Right renal pelvis (tissue), 4 donors: Measurements from ENCODE around the gene RAB31. TPM values are rescaled to one million over a fixed set of nuclear protein-coding genes. Genes with fewer than 3 reads are reported as not detected.
"Not testable (repeated sequence)": the region's sequence is repeated elsewhere in the genome, so short reads cannot be mapped to it uniquely, and the experiment has no call there.

Experiments used
- DNase-seq, 4 donors: peaks; one replicate each; pipeline ENCODE4 v3.0.0-alpha.2; 2013; ENCODE audit warnings: low read depth in 4 of 4, low spot score in 3 of 4, missing footprints in 1 of 4
- polyA plus RNA-seq, 4 donors: library from polyadenylated mRNA; unstranded; fragments of 120-200 nt; gene quantifications; one replicate each; pipeline ENCODE4 v1.2.1, GENCODE V29; 2013; ENCODE audit not compliant: insufficient read length in 4 of 4

The RAB31 gene
- polyA plus RNA-seq, 4 donors, result 27.3 to 36.0 (median 34.0) TPM

DNA sequence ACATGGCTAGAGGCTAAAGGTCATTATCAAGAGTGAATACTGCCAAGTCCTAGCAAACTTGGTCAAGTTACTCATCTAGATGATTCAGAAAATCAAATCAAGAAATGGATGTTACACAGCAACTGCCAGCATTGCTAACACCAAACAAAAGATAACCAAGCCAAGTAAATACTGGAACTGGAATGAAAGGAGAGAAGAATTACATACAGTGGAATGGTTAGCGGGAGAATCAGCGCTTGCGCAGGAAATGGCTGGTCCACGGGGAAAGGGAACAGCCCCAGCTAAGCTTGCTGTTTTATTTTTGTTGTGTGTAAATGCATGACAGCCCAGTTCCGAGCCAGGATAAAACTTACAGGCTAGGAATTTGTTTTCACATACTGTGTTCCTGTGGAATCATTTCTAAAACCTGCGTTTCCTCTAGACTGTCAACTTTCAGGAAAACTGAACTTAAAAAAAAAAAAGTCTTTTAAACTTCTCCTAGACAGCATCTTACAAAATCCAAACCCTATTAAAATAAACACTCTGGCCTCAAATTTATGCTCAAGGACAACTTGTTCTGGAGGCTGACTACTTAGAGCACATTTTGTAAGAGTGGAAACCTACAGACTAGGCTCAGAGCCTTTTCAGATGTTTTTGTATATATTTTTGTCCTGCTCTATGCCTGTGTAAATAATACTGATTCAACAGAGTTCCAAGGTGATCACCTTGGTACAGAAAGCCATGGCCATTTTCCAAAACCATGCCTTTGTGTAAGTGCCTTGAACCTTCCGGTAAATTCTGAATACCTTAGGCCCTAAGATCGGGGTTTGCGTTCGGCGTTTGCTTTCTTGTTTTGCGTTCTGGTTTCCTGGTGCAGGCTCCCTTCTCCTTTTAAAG lies 146.9 kb downstream of the RAB31 start:
- DNase-seq, result no peak

DNA sequence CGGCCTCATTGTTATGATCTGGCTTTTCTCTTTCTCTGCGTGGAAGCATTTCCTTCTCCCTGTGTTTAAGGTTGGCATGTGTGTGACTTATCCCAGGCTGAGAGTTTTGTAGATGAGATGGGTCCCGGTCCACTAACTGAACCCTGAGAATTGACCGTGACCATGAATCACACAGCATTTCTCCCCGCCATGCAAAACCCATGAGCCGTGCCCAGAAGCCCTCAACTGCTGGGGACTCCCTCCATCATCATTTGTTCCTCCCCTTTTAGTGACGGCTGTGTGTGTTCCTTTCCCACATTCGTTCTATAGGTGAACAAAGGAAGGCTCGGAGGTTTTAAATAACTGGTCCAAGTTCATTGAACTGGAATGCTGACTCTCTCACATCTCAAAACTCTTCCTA lies 147.6 kb downstream of the RAB31 start:
- no peak for DNase-seq

DNA sequence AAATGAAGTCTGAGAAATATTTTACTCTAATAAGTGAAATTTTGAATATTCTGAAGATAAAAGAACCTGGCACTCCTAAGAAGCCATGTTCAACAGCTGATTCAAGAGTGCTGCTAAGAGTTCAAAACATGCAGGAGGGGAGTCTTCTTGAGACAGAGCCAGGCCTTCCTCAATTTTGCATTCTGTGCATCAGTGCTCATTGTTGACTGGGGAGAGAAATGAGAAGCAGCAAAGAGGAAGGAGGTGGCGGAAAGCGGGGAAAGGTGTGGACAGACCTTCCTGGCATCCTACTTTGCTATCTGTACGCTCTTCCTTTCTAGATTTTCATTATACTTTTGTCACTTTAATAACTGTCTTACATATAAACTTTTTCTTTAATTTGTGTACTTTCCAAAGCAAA lies 148.0 kb downstream of the RAB31 start:
- no peak for DNase-seq

DNA sequence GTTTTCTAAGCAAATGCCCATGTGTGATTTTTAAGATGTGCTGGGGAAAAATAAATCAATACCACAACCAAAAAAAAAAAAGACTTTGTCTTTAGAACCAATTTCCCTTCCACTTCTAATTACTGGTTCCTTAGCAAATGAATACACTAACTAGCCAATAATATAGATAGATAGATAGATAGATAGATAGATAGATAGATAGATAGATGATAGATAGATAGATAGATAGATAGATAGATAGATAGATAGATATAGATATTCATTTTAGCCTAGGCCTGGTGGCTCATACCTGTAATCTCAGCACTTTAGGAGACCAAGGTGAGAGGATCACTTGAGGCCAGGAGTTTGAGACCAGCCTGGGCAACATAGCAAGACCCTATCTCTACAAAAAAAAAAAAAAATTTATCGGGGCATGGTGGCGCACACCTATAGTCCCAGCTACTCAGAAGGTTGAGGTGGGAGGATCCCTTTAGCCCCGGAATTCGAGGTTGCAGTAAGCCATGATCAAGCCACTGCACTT lies 149.4 kb downstream of the RAB31 start:
- DNase-seq, result not testable (repeated sequence)

DNA sequence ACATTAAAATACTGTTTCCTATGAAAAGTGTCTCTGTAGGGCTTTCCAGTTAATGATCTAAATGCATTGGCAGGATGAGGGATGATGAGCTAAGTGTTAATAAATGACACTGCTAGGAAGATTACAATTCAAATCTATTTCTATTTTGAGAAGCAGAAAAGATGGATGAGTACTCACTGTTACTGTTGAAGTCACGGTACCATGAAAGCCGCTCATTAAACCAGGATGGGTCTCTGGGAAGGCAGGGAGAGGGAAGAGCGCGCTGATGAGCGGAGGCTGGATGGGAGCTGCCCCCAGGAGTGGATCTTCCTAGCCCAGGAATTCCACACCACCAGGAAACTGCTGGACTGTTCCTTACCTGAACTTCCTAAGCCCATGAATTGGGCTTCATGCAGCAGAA lies 150.5 kb downstream of the RAB31 start:
- DNase-seq, result no peak

DNA sequence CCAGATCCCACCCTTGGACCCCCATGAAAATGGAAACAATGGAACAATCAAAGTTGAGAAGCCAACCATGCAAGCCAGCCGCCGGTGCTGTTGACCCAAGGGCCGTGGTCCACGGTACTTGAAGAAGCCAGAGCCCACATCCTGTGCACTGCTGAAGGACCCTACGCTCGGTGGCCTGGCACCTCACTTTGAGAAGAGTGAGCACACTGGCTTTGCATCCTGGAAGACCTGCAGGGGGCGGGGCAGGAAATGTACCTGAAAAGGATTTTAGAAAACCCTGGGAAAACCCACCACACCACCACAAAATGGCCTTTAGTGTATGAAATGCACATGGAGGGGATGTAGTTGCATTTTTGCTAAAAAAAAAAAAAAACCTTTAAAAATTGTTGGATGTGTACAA lies 151.1 kb downstream of the RAB31 start:
- no peak for DNase-seq

DNA sequence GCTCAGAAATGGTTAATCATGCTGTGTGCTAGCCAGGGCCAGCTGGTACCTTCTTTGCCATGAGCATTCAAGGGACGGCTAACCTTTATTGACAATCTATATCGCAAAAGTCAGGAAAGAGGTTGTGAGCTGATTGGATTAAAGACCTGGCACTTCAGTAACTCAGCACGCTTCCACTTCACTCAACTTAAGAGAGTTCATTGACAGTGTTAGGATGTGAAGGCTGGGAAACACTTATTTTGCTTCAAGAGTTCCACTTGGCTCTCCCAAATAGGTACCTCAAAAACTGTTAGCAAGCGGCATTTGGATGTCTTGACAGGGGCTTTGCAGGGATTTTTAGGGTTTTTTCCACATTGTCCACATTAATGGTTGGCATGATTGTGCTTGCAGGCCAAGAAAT lies 152.6 kb downstream of the RAB31 start:
- no peak for DNase-seq

DNA sequence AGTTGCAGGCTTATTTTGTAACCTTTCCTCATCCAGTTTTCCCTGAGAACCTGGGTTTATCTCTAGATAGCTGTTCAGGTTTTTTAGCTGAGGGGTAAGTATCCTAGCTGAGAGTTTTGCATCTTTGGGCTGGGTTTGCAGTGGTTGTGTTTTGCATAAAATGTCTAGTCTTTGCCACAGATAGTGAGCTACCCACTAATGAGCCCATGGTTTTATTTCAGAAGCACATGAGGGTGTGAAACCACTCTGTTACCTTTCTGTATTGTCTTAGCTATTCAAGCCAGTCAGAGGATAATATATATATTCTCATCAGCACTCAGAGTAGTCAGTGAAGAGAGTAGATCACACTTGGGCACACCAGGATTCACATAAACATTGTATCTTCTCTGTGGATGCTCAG lies 153.1 kb downstream of the RAB31 start:
- DNase-seq, result no peak

DNA sequence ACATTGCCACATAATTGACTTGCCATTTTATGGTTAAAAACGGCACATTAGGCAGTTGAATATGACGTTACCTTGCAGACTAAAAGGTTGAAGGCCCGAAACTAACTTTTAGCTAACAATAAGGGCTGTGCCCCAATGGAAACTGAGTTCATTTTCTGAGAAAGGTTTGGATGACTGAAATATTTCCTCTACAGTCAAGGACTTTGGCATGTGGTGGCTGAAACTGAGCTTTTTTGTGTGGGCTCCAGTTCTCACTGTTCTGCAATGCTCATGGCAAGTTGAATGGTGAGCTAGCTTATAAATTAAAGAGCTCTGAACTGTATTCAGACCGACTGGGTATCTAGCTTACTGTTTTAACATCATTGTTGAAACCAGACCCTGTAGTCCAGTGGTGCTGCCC lies 153.8 kb downstream of the RAB31 start:
- DNase-seq, result no peak

DNA sequence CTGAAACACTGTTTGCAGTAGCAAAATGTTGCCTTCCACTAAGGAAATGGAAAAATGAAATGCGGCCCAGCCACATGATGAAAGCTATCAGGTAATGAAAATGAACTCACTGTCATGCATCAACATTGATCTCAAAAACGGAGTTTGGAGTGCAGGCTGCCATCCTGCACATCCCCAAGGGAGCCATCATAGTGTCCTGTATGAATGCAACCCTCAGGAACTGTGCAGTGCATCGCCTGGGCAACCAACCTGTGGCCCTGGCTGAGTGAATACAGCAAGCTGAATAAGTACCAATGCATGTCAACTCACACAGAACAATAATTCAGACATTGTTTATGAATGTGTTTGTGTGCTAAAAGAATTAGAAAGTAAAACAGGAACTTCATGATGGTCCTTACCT lies 154.6 kb downstream of the RAB31 start:
- no peak for DNase-seq

DNA sequence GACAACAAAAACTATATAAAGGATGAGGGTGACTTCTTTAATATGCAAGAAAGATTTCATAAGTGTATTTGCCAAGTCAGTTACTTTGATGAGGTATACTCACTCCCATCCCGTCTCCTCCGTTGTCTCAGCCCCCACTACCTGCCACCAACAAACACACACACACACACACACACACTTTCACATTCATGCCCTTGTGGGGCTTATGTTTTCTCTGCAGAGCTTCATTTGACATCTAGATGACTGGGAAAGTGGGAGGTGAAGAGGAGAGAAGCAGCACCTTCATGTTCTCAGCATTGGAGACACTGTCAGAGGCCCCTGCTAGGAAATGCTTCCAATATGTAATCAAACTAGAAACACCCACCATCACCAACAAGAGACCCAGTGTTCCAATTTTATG lies 155.2 kb downstream of the RAB31 start:
- no peak for DNase-seq

DNA sequence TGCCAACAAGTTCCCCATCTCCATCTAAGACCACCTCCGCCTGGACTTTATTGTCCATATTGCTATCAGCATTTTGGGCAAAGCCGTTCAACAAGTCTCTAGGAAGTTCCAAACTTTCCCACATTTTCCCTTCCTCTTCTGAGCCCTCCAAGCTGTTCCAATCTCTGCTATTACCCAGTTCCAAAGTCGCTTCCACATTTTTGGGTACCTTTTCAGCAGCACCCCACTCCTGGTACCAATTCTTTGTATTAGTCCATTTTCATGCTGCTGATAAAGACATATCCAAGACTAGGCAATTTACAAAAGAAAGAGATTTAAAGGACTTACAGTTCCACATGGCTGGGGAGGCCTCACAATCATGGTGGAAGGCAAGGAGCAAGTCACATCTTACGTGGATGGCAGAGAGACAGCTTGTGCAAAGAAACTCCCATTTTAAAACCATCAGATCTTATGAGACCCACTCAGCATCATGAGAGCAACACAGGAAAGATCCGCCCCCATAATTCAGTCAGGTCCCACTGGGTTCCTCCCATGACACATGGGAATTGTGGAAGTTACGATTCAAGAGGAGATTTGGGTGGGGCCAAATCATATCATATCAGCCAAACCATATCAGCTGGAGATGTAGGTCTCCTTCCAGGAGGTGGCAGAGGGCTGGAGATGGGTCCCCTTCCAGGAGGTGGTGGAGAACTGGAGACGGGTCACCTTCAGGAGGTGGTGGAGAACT lies 157.8 kb downstream of the RAB31 start:
- no peak for DNase-seq

DNA sequence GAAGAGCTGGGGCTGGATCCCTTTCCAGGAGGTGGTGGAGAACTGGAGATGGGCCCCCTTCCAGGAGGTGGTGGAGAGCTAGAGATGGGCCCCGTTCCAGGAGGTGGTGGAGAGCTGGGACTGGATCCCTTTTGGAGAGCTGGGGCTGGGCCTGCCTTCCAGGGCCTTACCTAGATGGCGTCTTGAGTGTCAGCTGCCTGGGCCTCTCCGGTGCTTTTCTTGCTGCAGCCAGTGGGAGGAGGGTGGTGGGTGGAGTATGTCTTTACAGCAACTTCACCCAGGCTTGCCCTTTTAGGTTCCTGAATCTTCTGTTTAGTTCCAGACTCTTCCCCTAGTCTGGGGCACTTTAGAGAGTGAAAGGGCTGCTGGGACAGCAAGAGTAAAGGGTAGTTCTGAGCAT lies 158.5 kb downstream of the RAB31 start:
- no peak for DNase-seq

DNA sequence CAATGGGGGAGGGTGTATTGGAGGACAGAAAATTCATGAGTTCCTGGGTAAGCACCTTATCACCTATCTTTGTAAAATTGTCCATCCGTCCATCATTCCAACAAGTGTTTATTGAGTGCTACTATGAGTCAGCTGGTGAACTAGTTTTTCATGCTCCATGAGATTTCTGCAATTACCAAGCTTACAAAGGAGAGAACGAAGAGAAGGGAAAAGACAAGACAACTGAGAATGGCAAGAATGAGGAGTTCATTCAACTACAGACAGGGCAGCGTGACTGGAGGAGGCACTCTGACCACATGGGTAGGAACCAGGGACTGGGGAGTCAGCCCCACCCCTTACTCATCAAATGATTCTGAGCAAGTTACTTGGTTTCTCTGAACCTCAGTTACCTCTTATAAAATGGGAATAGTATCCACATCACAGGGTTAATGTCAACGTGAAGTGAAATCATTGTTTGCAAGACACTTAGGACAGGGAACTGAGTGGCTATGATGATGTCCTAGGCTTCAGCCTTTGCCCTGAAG lies 159.0 kb downstream of the RAB31 start:
- DNase-seq, result no peak

DNA sequence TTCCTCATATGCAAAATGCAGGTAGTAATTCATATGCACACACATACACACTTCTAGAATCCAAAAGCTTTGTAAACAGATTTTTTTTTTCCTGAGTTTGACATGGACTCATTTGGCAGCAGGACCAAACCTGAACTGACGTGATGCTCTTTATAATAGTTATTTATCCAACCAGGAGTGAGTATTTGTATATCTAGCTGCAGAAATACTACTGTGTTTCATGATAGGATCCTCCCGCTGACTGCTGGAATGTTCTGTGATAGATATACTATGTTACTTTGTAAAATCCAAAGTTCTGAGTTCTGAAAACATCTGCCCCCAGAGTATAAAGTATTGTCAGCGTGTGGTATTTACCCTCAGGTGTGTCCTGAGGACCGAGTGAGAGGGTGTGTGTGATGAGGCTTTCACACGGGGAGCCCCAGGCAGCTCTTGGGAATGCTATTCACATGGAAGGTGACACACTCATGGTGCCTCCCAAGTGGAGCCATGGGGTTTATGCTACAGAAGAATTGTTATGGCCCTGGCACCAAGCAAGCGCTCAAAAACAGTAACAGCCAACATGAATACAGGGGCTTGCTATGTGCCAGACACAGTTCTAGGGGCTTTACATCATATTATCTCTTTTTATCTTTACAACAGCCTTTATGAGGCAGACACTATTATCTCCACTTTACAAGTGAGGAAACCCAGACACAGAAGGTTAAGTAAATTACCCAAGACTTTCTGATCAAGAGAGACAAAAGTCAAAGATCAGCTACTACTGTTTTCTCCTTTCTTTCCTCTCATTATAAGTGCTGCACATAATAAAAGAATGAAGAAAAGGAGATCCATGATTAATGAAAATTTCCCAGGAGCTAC lies 161.0 kb downstream of the RAB31 start:
- DNase-seq, result no peak

DNA sequence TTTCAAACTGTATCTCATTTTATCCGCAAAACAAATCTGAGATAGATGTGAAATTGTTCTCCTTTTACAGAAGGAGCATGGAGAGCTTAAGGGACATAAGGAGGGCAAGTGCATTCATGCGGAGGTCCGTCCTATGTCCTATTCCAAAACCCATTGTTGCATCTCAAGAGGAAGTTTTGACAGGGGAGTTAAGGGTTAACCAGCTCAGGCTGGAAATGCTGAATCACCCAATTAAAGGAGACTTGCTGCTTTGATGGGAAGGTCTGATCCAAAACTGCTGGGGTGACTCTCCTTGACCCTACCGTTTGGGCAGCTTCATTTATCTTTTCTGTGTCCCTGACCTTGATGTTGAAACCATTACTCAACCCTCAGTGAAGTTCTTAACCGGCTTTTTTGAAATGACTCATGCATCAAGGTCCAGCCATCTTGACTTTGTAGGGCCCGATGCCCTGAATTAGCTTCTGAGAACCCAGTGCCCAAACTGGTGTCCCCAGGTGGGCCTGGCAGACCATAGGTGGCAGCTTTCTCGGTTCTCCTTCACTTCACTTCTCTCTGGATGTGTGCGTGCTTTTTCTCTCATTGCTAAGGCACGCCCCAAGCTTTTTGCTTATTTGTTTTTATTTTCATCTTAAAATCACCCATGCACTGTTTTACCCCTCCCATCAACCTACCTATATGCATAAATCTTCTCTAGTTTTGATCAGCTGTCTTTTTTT lies 161.8 kb downstream of the RAB31 start:
- DNase-seq, result no peak

DNA sequence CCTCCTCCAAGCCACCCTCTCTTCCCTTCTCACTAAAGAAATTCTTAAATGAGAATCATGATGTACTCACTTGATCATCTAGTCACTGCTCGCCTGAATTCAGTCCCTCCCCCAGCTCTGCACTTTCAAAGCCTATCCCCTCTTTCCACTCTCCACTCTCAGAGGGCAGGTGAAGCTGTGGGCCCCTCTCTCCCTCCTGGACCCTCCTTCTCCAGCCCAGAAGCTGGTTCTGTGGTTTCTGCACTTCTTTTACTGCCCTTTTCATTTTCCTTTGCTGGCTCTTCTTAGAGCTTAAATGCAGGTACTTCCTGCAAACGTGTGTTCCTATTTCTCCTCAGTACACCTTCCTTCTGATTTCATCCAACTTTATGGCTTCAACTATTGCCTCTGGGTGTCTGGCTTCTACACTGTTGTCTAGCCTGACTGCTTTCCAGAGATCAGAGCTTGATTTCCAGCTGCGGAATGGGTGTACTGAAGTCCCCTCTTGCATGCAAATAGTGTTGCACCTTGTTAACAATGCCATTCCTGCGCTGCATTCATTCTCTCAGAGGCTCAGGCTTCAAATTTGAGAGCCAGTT lies 162.4 kb downstream of the RAB31 start:
- DNase-seq, result no peak

DNA sequence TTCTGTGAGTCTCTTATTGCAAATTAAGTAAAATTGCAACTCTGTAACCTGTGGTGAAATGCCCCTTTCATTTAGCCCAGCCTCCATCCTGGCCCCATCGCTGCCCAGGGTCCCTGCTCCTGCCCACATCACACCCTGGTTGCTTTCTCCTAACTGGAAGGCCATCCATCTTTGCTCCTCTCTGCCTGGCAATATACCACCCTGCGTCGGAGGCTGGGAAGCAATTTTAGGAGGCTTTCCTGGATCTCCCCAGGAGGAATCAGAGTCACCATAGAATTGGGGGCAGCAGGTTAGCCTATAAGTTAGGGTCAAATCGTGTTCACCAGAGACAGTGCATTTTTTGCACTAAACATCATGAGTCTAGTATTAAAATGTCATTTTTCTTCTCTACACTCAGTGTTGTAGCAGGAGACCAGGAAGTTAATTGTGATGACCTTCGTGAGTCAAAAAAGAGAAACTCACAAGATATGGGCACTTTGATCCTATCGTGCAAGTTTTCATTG lies 163.2 kb downstream of the RAB31 start:
- DNase-seq, result no peak

DNA sequence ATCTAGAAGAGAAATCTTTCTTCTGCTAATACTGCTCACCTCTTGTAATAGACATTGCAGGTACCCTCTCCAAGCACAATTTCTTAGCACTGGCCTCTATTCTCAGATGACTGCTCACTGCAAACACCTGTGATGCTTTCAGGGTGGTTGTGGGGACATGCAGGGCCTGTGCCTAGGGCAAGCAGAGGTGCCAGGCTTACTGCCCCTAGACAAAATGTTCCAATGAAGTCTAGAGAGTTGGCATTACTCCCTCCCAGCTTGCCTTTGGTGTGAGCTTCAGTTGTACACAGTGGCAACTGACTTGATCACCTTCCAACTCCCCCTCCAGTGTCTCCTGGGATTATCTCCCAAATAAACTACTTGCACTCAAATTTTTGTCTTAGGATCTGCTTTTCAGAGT lies 164.7 kb downstream of the RAB31 start:
- no peak for DNase-seq

DNA sequence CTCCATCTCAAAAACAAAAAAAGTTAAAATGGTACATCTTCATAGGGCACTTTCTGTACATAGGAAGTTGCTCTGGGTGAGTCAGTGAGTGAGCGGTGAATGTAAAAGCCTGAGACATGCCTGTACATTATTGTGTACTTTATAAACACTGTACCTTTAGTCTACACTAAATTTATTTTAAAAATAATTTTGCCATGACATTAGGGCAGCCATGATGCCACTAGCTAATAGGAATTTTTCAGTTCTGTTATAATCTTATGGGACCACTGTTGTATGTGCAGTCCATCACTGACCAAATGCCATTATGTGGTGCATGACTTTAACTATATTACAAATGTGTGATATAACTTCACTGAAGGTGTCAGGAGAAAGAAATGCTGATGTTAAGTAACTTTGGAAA lies 166.6 kb downstream of the RAB31 start:
- DNase-seq, result no peak
